ENCODE measurements around the gene ZNF646.
"Not testable (repeated sequence)": the region's sequence is repeated elsewhere in the genome, so short reads cannot be mapped to it uniquely, and the experiment has no call there.

The ZNF646 gene

DNA sequence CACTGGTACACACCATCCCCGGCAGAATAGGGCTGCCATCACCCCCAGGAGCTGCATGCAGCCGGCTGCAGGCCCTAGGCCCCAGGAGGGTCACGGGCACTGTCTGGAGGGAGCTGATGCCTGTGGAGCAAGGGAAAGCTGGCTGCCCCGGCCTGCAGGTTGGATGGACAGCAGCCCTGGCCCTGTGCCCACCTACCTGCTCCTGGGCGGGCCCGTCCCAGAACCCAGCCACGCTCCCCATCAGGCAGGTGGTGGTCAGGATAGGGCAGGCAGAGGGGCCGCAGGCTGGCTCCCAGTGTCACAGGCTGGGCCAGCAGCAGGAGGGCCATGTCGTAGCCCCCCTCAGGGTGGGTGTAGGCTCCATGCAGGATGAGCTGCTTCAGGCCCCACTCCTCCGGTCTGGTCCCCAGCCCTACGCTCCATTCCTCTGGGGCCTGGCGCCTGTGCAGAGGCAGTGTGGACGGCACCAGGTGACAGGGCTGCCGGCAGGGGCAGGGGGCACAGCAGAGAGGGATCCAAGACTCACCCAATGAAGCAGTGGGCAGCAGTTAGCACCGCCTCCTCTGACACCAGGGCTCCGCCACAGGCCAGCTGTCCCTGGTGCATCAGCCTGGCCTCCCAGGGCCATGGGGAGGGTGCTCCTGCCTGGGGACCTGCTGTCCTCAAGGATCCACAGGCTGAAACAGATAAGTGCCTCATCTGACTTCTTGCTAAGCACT, 10.5 kb downstream of the ZNF646 start:
- no peak for DNase-seq

GRCh38 chr16:31085411-31085810, 11.2 kb downstream of the ZNF646 start:
- DNase-seq = no peak

- DNase-seq = no peak
Measured at GRCh38 chr16:31085873-31086628, 11.8 kb downstream of the ZNF646 start.

DNA sequence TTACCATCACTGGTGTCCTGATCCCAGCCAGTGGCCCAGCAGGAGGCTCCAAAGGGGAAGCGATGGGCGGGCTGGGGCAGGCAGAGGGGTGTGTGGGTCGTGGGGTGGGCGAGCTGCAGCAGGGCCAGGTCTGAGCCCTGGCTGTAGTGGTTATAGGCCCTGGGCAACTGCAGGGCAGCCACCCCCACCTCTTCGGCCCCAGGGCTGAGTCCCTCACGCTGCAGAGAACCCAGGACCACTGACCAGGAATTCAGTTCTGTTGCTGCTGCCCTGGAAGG, 12.3 kb downstream of the ZNF646 start:
- no peak for DNase-seq

DNA sequence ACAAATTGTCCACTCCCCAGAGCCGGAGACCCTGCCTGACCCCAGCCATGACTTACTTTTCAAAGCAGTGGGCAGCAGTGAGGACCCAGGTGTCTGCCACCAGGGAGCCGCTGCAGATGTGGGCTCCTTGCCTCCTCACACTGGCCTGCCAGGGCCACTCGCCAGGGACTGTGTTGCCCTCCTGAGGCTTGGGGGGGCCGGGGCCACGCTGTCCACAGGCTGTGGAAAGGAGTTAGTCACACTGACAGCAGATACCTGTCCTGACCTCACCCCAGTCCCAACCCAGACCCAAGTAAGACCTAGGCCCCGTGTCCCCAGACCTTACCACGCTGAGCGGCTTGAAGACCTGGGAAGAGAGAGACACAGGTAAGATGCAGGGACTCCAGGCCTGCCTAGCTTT, 13.3 kb downstream of the ZNF646 start:
- no peak for DNase-seq

DNA sequence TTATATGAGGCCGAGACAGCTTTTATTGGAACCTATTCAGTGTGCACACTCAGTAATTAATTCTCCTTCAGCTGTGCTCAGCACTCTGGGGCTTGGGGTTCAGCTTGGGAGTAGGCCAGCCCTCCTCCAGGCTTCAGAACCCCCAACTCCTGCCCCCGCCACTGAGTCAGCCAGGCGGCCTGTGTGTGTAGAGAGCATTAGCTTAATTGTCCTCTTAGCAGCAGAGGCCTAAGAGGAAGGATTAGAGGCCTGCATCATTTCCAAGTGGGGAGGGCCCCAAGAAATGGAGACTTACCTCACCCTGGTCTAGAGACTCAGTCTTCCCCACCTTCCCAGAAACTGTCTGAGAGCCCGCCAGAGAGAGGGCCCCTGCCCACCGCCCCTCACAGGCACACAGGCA, 13.7 kb downstream of the ZNF646 start:
- DNase-seq = no peak

DNA sequence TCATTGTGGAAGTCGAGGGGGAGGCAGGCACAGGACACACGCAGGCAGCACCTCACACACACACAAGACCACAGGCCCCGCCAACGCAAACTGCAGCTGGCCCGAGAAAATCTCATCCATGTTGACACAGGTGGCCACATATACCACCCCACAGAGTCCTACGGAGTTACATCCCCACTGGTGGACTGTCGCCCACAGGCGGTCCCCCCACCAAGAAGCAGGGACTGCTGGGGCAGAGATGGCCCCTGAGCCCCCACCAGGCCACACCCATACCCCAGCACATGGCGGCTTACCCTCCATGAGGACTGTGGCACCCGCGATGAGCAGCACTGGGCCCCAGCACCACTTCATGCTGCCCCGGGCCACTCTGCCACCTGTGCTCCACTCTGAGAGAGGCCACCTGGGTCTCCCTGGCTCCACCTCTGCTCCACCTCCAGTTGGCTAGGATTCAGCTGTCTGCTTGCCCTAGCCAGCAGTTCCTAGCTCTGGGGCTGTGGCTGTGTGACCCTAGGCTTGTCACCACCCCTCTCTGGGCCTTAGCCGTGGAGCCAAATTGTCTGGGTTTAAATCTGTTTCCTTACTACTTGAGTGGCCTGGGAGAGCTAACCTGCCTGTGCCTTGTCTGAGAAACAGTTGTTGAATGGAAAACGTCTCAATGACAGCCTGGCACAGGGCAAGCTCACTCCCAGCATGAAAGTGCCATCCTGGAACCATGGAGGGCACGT, 14.4 kb downstream of the ZNF646 start, which contains the start of gene PRSS53:
PRSS53 (minus strand) TSS at position 485 of the 725 bp plus-strand sequence; CDS start at position 351, 134 bp downstream.
- no peak for DNase-seq

DNA sequence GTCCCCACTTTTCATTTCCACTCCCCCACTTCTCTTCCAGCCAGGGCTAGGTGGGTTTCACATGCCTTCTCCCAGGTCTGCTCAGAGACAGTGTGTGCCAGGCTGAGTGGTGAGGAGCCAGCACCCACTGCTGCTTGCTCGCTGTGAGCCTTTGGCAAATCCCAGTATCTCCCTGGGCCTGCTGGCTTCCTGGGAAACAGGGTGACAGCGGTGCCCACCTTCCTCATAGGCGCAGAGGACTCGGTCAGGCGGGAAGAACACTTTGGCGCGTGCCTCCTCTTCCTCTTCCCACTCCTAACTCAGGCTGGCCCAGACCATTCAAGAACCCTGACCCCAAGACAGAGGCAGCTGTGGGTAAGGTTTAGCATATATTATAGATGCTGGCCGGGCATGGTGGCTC, 15.0 kb downstream of the ZNF646 start:
- DNase-seq = no peak

- DNase-seq = no peak
Measured at GRCh38 chr16:31090540-31090939, 16.3 kb downstream of the ZNF646 start.

DNA sequence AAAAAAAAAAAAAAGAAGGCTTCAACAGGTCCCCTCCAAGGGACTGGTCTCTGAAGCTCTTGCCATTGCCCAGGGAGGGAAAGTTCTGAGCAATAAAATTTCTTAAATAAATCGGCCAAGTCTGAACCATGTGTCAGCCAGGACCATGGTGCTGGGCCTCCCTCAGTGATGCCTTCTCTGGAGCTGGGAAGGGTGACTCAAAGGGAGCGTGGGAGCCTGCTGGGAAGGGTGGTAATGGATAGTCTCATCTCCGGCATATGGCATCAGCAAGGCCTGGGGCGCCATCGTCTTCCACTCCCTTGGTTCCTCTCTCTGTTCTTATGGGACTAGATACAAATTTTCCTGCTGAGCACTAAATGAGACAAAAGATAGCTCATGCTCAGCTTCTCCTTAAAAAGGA, 18.1 kb downstream of the ZNF646 start:
- DNase-seq = no peak

- DNase-seq = no peak
Measured at GRCh38 chr16:31093132-31093703, 19.0 kb downstream of the ZNF646 start.

DNA sequence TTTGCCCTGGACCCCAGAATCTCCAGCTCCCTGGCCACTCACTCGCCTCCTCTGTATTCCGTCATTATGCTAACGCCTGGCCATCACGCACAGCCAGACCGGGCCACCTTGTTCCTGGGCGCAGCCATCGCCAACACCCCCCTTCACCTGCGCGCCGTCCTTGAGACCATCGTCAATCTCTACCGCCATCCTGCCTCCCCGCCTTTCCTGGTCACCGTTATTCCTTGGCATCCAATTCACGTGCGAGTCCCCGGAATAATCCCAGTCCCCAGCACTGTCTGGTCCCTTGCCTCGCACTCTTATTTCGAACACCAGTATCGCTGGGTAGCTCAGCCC, 19.8 kb downstream of the ZNF646 start:
- no peak for DNase-seq

GRCh38 chr16:31094424-31095120, 20.4 kb downstream of the ZNF646 start, which contains the start of gene VKORC1:
Gene VKORC1 (minus strand): TSS chr16:31094797. CDS start chr16:31094729, 68 bp downstream.
- peak; percentile 86 for DNase-seq

GRCh38 chr16:31099860-31100638, 25.8 kb downstream of the ZNF646 start:
- no peak for DNase-seq

DNA sequence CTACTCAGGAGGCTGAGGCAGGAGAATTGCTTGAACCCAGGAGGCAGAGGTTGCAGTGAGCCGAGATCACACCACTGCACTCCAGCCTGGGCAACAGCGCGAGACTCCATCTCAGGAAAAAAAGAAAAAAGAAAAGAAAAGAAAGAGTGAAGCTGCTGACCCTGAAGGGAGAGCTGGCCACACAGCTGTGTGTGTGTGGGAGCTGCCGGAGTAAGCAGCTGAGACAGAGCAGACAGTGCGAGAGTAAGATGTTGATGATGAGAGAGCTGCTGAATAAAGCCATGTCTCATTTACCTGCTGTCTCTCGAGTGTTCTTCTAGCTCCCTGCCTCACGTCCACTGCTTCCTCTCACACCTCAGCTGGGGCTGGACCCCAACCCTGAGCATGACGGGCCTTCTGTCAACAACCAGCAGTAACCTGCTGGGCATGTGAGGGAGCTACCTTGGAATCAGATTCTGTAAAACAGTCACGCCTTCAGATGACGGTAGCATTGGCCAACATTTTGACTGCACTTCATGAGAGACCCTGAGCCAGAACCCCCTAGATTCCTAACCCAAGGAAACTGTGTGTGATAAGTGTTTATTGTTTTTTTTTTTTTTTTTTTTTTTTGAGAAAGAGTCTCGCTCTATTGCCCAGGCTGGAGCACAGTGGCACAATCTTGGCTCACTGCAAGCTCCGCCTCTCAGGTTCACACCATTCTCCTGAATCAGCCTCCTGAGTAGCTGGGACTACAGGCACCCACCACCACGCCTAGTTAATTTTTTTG, 26.8 kb downstream of the ZNF646 start:
- DNase-seq = not testable (repeated sequence)

GRCh38 chr16:31105677-31106213, 31.5 kb downstream of the ZNF646 start:
- DNase-seq = peak; percentile 83

- no peak for DNase-seq
Measured at GRCh38 chr16:31106509-31107464, 32.6 kb downstream of the ZNF646 start.

DNA sequence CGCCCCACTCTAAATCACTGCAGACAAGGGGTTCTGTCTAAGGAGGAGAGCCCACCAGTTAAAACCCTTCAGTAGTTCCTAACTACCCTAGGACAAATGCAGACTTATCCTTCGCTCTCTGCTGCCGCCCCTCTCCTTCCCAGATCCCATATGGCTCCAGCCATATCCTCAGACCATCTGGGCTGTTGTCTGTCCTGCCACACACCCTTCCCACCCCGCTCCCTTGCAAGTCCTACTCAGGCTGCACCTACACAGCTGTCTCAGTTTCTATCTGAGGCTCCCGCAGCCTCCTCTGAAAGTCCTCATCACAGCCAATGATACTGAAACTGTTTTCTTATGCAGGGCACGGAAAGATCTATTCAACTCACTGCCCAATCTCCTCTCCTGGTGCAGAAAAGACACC, 33.2 kb downstream of the ZNF646 start:
- no peak for DNase-seq

- DNase-seq = peak; percentile 70
Measured at GRCh38 chr16:31108035-31108793, 34.0 kb downstream of the ZNF646 start, which contains the start of gene BCKDK. Gene BCKDK (plus strand): TSS chr16:31108386. CDS start chr16:31109224, 838 bp downstream.
